Smooth muscle cell (in vitro differentiated cells): ENCODE measurements around the gene CCN6. TPM values are rescaled to one million over a fixed set of nuclear protein-coding genes. Genes with fewer than 3 reads are reported as not detected.

Experiments used
- DNase-seq: peaks from one replicate; lab custom pipeline; 2025; ENCODE audit not compliant: unreplicated experiment; lab: John Stamatoyannopoulos, UW
- H2AFZ ChIP-seq: fragments of 200-600 bp; sonication (generic); 2 replicates; pipeline ENCODE4 v1.6.0; 2016; ENCODE audit warnings: antibody characterized with exemption, low read depth, mild to moderate bottlenecking
- H3F3A ChIP-seq: fragments of 200-600 bp; sonication (generic); 2 replicates; pipeline ENCODE4 v1.6.0; 2017; ENCODE audit warnings: antibody characterized with exemption, low read depth
- H3K27ac ChIP-seq: fragments of 200-600 bp; sonication (generic); 2 replicates; pipeline ENCODE4 v1.5.1; 2016; ENCODE audit warnings: low read depth, mild to moderate bottlenecking
- H3K27me3 ChIP-seq: fragments of 200-600 bp; sonication (generic); 2 replicates; pipeline ENCODE4 v1.6.1; 2016; ENCODE audit warnings: low read depth, mild to moderate bottlenecking
- H3K36me3 ChIP-seq: fragments of 200-600 bp; sonication (generic); 2 replicates; pipeline ENCODE4 v1.5.1; 2016; ENCODE audit warnings: low read depth
- H3K4me1 ChIP-seq: fragments of 200-600 bp; sonication (generic); 2 replicates; pipeline ENCODE4 v1.5.1; 2016; ENCODE audit warnings: low read depth
- H3K4me2 ChIP-seq: fragments of 200-600 bp; sonication (generic); 2 replicates; pipeline ENCODE4 v1.6.0; 2016; ENCODE audit warnings: mild to moderate bottlenecking
- H3K4me3 ChIP-seq: fragments of 200-600 bp; sonication (generic); 2 replicates; pipeline ENCODE4 v1.5.1; 2016; ENCODE audit warnings: mild to moderate bottlenecking
- H3K79me2 ChIP-seq: fragments of 200-600 bp; sonication (generic); 2 replicates; pipeline ENCODE4 v1.6.0; 2016; ENCODE audit warnings: low read depth, mild to moderate bottlenecking
- H3K9ac ChIP-seq: fragments of 200-600 bp; sonication (generic); 2 replicates; pipeline ENCODE4 v1.6.0; 2016; ENCODE audit warnings: low read depth
- H3K9me3 ChIP-seq: fragments of 200-600 bp; sonication (generic); replicated peaks from 2 replicates; pipeline ENCODE4 v1.5.1; 2016; ENCODE audit warnings: low read depth
- H4K20me1 ChIP-seq: fragments of 200-600 bp; sonication (generic); 2 replicates; pipeline ENCODE4 v1.6.0; 2016; ENCODE audit warnings: low read depth
- WGBS: methylation state at CpG from one replicate; pipeline ENCODE4 v1.1.7; 2016; ENCODE audit warnings: low lambda C conversion rate; 5-methylcytosine and 5-hydroxymethylcytosine counted together
- polyA plus RNA-seq: library from polyadenylated mRNA; unstranded; fragments of >200 nt; fragmentation: Nextera tagmentation; extraction: Ambion mirVana; gene quantifications from 2 replicates; pipeline ENCODE4 v1.2.1, GENCODE V29; 2016
- total RNA-seq: library from RNA; depleted of rRNA; stranded (reverse); fragments of >200 nt; gene quantifications from 2 replicates; pipeline ENCODE4 v1.2.3, GENCODE V29; 2014
- TF ChIP-seq, protein P1 (sequence below): fragments of 200-600 bp; sonication (generic); IDR thresholded peaks from 2 replicates; pipeline ENCODE4 v1.5.1; 2017; ENCODE audit warnings: borderline replicate concordance, mild to moderate bottlenecking, antibody characterized with exemption; ENCODE audit not compliant: insufficient read depth, poor library complexity, severe bottlenecking

The CCN6 gene
- total and polyA plus RNA-seq, 2 experiments from 2014 or later: 0.23 TPM; not detected in 1

DNA sequence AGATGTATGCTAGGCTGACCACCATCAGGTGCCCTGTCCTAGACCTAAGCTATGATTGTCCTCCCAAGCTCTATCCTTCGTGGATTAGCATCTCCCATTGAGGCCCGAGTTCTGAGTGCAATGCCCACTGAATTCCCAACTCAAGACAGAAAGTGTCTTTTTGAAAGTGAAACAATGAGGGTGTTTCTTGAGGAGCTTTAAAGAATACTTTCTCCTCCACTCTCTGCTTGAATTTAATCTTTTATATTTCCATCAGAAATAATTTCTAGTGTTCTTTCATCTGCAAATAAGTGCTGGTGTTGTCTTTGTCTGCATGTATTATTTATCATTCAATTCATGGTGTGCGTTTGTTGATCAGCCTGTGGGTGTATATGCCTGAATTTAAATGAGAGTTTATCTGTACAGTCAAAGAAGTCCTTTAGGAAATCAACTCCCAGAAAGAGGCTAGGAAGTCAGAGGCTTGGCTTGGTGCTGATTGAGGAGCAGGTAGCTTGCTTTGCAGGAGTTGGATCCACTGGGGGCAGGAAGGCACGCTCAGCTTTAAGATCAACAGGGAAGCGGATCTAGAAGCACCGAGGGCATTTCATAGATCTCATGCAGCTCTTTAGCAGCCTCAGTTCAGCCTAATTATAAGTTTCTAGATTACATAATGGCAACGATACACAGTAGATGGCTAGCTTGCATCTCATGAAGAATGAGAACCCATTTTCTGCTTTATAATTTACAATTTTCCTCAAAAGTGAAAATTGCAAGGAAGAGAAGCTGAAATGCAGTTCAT lies 36.0 kb upstream of the CCN6 start:
- TF ChIP-seq, protein P1, sequence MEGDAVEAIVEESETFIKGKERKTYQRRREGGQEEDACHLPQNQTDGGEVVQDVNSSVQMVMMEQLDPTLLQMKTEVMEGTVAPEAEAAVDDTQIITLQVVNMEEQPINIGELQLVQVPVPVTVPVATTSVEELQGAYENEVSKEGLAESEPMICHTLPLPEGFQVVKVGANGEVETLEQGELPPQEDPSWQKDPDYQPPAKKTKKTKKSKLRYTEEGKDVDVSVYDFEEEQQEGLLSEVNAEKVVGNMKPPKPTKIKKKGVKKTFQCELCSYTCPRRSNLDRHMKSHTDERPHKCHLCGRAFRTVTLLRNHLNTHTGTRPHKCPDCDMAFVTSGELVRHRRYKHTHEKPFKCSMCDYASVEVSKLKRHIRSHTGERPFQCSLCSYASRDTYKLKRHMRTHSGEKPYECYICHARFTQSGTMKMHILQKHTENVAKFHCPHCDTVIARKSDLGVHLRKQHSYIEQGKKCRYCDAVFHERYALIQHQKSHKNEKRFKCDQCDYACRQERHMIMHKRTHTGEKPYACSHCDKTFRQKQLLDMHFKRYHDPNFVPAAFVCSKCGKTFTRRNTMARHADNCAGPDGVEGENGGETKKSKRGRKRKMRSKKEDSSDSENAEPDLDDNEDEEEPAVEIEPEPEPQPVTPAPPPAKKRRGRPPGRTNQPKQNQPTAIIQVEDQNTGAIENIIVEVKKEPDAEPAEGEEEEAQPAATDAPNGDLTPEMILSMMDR: no peak
- no peaks in the 10 kb centered on the region for H3F3A ChIP-seq
- H3K4me2 ChIP-seq: no peak overlapping the region
- H3K27me3 ChIP-seq: no peaks in the 10 kb centered on the region
- no peaks in the 10 kb centered on the region for H4K20me1 ChIP-seq
- no peaks in the 10 kb centered on the region for H3K79me2 ChIP-seq
- no peak overlapping the region for H3K4me3 ChIP-seq
- 90% methylated on average over 7 of the region's 7 CpGs for WGBS
- no peaks in the 10 kb centered on the region for H3K36me3 ChIP-seq
- no peaks in the 10 kb centered on the region for H3K4me1 ChIP-seq
- H3K9ac ChIP-seq: no peak overlapping the region
- H2AFZ ChIP-seq: no peak overlapping the region
- no peaks in the 10 kb centered on the region for H3K9me3 ChIP-seq
- DNase-seq: no peak
- H3K27ac ChIP-seq: no peak overlapping the region

GRCh38 chr6:112018619-112019416 lies 35.1 kb upstream of the CCN6 start:
- no peak for DNase-seq
- H4K20me1 ChIP-seq: no peaks in the 10 kb centered on the region
- TF ChIP-seq, protein P1: no peak
- H3K4me3 ChIP-seq: no peak overlapping the region
- H3K4me1 ChIP-seq: no peaks in the 10 kb centered on the region
- no peak overlapping the region for H3K9ac ChIP-seq
- H3K4me2 ChIP-seq: no peak overlapping the region
- no peak overlapping the region for H2AFZ ChIP-seq
- no peaks in the 10 kb centered on the region for H3K79me2 ChIP-seq
- no peak overlapping the region for H3K27ac ChIP-seq
- no peaks in the 10 kb centered on the region for H3K27me3 ChIP-seq
- H3K36me3 ChIP-seq: no peaks in the 10 kb centered on the region
- WGBS: 65% methylated on average over 12 of the region's 12 CpGs
- H3F3A ChIP-seq: no peaks in the 10 kb centered on the region
- no peaks in the 10 kb centered on the region for H3K9me3 ChIP-seq

- H3K9me3 ChIP-seq: no peaks in the 10 kb centered on the region
- no peaks in the 10 kb centered on the region for H4K20me1 ChIP-seq
- no peaks in the 10 kb centered on the region for H3F3A ChIP-seq
- no peak overlapping the region for H3K9ac ChIP-seq
- no peak overlapping the region for H3K4me2 ChIP-seq
- no peak for DNase-seq
- H3K4me3 ChIP-seq: no peak overlapping the region
- no peaks in the 10 kb centered on the region for H3K36me3 ChIP-seq
- no peaks in the 10 kb centered on the region for H3K27me3 ChIP-seq
- WGBS: 88% methylated on average over 1 of the region's 1 CpG
- no peak overlapping the region for H2AFZ ChIP-seq
- TF ChIP-seq, protein P1: no peak
- H3K27ac ChIP-seq: no peak overlapping the region
- no peaks in the 10 kb centered on the region for H3K79me2 ChIP-seq
- H3K4me1 ChIP-seq: no peaks in the 10 kb centered on the region
Observed at GRCh38 chr6:112019589-112019988, 34.3 kb upstream of the CCN6 start.
